ENCODE data around the gene MAPKAP1. TPM values are rescaled to one million over a fixed set of nuclear protein-coding genes. Genes with fewer than 3 reads are reported as not detected.

The MAPKAP1 gene
- total and polyA plus RNA-seq, 9 of the 15 experiments (the other 6 are each of a cell fraction or from before 2014, with no cell fraction given) = 2.6 to 82.1 (median 61.1) TPM

GRCh38 chr9:125425901-125426515, 281.0 kb downstream of the MAPKAP1 start (continued):
- TF ChIP-seq RBM17 (IDR thresholded peaks at IDR 0.05; ENCODE audit: borderline replicate concordance, low read depth, low read length) (no peak), CLOCK (CRISPR knock-in tag; IDR thresholded peaks at IDR 0.05; ENCODE audit: borderline replicate concordance) (no peak), CHAMP1 (IDR thresholded peaks at IDR 0.05) (no peak), NR3C1 (CRISPR knock-in tag; IDR thresholded peaks at IDR 0.05) (no peak), ZBTB8A (IDR thresholded peaks at IDR 0.05; ENCODE audit: partially characterized antibody) (no peak), PTTG1 (tag; IDR thresholded peaks at IDR 0.05; ENCODE audit: low read depth) (peak; percentile 65; the same call in 1 of the 2 replicates), SOX6 (IDR thresholded peaks at IDR 0.05) (no peak), JUN (IDR thresholded peaks at IDR 0.05; ENCODE audit: borderline replicate concordance, low read depth, low read length) (no peak), JUN (CRISPR knock-in tag; IDR thresholded peaks at IDR 0.05; ENCODE audit: borderline replicate concordance) (no peak), TOE1 (IDR thresholded peaks at IDR 0.05; ENCODE audit: borderline replicate concordance) (no peak), TOE1 (CRISPR knock-in tag; IDR thresholded peaks at IDR 0.05; ENCODE audit: borderline replicate concordance, low read depth) (no peak), THAP12 (CRISPR knock-in tag; IDR thresholded peaks at IDR 0.05) (no peak), SMARCA4 (IDR thresholded peaks at IDR 0.05) (no peak), ZNF639 (CRISPR knock-in tag; conservative IDR thresholded peaks at IDR 0.05 in 1 of 2, IDR thresholded peaks at IDR 0.05 in 1 of 2) (peak in 1 of 2 experiments; percentile 48; a peak in 1 of 4 replicates), ERF (CRISPR knock-in tag; IDR thresholded peaks at IDR 0.05) (no peak), RUNX1 (IDR thresholded peaks at IDR 0.05; ENCODE audit: low read depth) (no peak), HDAC6 (IDR thresholded peaks at IDR 0.05; ENCODE audit: low read depth, low read length) (no peak), ZNF311 (CRISPR knock-in tag; IDR thresholded peaks at IDR 0.05) (peak; percentile 59; the same call in 1 of the 2 replicates), NFIC (IDR thresholded peaks at IDR 0.05) (no peak), C11orf30 (IDR thresholded peaks at IDR 0.05; ENCODE audit: low read depth) (no peak)

All from K562 (cell line).